GM12872 (cell line): ENCODE data around the gene DOK3.

Experiments
- CTCF ChIP-seq: IDR thresholded peaks from 3 replicates; pipeline ENCODE4 v1.5.1; 2011; ENCODE audit warnings: low read depth, mild to moderate bottlenecking, low read length, moderate library complexity; ENCODE audit not compliant: insufficient read depth

Gene DOK3

GRCh38 chr5:177509381-177509951, at the start of gene DOK3:
TSS of gene DOK3 (minus strand) at chr5:177509826. CDS start at chr5:177509540, 286 bp downstream.
- TF ChIP-seq CTCF, result no peak

GRCh38 chr5:177557796-177558195, 48.2 kb upstream of the DOK3 start:
- no peak for TF ChIP-seq CTCF

GRCh38 chr5:177557041-177557647, 47.5 kb upstream of the DOK3 start:
- TF ChIP-seq CTCF, result no peak

GRCh38 chr5:177555665-177556064, 46.0 kb upstream of the DOK3 start:
- no peak for TF ChIP-seq CTCF

- TF ChIP-seq CTCF, result no peak
These were observed 45.6 kb upstream of the DOK3 start for GRCh38 chr5:177555228-177555627.

- 0 out of 3 replicates have a peak, but pooled peaks have one; percentile 21 for TF ChIP-seq CTCF
These were observed 45.0 kb upstream of the DOK3 start, which contains the start of gene FAM193B for GRCh38 chr5:177554474-177555111. TSS of gene FAM193B (minus strand) at chr5:177554563. CDS start at chr5:177554458, 105 bp downstream.

DNA sequence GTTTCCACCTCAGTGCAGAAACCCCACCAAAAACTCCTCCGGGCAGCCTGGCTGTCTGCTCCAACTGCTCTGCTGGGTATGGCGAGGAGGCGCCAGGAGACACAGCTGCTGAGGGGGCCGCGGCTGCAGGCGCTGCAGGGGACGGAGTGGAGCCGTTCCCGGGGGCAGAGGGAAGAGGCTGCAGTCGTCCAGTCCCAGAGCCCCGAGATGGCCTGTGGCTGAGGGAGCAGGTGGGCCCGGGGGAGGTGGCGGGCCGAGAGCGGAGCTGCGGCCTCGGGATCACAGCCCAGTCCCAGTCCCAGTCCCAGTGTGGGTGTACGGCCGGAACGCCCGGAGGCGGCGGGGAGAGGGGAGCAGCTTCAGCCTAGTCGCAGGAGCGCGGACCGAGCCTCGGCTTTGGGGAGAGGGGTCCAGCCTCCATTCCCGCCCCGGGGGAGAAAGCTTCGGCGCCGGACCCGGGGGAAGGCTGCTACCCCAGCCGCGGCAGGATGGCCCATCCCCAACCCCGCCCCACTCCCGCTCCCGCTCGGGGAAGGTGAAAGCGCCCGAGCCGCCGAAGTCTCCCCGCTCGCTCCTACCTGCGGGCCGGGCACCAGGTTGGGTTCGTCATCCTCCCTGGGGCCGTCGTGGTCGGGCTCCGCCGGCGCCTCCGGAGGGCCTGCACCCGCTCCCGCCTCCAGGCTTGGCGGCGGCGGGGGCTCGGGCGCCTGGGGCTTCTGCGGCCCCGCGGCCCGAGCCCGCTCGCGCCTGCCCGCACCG, 44.2 kb upstream of the DOK3 start:
- TF ChIP-seq CTCF, result no peak
